Stimulated activated CD8-positive, alpha-beta memory T cell treated with anti-CD3 and anti-CD28 coated beads, Interleukin-12 subunit alpha, Interleukin-12 subunit beta, amount 100 ng/mL, for 1 hour (primary cell): ENCODE results near the gene NFYC.
"Not testable (repeated sequence)": the region's sequence is repeated elsewhere in the genome, so short reads cannot be mapped to it uniquely, and the experiment has no call there.

Source experiments
- DNase-seq: peaks from one replicate; pipeline ENCODE4 v3.0.0-alpha.2; 2020; ENCODE audit warnings: low read depth

The NFYC gene

DNA sequence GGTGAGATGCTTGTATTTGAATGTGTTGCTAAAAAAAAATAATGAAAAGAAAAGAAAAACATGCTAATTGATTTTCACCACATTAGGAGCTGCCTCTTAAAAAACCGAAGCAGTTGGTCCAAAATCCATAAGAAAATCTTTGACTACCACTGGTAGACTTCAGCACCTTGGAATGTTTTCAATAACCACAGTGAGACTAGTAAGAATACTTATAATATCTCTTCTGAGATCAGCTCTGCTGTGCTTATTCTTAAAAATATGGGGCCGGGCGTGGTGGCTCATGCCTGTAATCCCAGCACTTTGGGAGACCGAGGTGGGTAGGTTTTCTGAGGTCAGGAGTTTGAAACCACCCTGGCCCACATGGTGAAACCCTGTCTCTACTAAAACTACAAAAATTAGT, 15.1 kb downstream of the NFYC start:
- no peak for DNase-seq

DNA sequence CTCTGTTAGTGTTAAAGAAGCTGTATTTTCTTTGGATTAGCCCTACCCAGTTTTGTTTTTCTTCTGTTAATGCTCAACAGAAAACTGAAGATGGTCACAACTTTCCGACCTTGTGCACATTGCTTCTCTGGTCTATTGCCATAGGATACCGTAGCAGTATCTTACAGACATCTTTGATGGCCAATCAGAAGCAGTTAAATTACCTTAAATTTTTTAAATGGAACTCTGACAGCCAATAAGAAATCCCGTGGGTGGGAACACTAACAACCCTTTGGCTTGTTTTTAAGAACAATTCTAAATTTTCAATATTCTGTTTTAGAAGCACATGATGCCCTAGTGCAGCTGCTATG, 17.2 kb downstream of the NFYC start:
- DNase-seq, result no peak

DNA sequence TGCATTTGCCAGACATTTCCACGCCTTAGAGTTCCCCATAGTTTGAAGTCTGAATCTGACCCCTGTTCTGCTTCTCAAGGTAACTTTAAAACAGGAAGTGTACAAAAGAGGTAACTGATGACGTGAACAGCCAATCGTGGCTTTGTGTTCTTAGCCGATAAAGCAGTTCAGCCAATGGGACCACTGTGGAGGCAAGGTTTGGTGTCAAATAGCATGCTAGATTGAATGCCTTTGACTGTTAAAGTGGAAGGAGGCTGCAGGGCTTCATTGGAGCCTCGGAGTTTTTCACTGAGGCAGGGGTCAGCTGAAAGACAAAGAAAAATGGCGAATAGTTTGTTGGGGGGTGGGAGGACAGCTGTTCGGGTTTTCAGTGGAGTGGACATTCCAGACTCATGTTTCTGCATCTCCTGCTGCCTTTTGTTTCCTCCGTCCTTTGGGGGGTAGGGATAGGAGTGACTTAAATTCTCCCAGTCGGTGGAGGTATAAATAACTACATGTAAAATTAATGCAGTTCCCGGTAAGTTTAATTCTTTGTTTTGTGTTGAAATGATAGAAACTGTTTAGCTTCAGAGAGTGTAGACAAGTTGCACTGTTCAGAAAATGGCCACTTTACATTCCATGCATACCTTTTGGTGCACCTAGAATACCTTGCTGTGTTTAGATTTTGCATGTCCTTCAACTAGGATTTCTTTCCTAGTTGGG, 17.7 kb downstream of the NFYC start:
- DNase-seq, result peak; percentile 52

DNA sequence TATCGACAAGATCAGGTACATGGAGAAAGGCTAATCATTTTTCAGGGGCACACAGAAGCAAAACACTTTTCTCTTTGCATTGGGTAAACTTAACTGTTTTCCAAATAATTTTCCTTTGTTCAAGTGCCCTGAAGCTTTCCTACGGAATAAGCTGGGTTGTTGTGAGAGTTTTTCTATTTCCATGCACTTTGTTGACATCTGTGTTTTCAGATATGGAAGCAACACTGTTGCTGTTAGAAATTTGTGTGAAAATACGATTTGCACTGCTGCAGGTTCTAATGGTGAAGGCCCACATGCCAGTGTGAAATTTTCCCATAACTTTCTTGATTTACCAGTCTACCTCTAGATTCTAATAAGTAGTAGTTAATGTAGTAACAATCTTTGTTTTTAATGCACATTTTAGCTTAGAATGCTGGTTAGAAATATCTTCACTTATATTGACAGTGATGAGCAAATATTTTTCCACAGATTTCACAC, 18.3 kb downstream of the NFYC start:
- DNase-seq, result no peak

DNA sequence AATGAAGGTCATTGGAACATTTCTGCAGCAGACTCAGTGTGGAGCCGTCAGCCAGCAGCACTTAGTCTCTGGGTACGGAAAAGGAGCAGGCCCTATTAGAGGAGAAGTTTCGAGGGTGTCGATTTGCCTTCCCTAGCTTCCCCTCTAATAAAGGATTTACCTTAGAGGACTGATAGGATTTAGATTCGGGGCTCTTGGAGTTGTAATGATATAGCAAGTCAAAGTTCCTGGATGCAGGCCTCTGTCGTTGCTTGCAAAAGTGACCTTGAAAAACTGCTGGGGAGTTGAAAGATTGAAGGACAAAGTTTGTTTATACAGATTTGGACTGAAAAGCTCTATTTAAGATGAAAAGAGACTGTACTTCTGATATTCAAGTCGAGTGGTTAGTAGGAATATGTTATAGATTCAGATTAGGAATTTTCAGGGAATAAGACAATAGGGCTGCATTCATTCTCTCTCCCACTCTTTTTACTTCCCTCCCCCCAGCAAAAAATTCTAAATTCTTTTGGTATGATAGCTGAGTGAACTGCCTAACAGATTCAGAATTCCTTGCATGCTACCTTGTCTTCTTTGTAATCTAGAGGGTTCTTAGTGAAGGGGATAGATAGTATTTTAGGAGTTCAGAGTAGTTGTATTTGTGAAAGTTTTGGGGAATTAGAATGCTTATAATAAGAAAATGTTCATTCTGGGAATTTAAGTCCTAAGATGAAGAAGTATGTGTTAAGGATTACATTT, 19.2 kb downstream of the NFYC start:
- DNase-seq, result no peak

DNA sequence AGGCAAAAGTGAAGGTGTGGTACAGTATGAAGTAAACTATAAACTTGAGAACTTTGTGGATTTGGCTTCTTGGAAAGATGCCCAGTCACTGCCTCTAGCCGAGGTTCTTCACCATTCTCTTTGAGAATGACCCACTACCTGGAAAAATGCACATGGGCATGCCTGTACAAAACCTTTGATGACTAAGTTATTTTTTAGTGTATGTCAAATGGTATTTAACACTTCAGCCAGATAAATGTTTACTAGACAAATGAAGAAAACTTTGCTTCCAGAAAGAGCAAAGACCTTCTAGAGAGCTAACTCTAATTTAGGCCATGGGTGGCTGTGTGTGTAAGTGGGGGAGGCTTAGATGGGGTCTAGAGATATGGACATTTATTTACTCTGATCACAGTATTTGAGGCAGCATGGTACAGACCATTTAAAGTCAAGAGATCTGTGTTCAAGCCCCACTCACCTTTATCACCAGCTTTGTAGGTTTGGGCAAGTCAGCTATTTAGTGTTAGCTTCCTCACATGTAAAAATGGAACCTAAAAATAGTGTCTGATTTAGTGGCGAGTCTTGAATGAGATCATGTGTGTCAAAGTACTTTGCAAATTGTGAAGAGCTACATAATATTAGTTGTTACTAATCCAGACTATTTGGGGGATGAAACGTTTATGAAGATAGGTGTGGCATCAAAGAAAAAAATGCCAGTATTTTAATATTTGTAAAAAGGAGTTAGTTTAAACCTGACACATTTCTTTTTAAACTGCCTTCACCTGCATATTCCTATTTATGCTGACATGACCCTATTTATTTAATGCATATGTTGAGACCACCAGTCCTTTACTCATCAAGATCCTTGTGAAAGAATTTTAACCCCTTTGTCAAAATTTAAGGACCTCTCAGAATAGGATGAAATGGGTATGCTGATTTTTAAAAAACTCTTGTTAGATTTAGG, 20.2 kb downstream of the NFYC start:
- no peak for DNase-seq

DNA sequence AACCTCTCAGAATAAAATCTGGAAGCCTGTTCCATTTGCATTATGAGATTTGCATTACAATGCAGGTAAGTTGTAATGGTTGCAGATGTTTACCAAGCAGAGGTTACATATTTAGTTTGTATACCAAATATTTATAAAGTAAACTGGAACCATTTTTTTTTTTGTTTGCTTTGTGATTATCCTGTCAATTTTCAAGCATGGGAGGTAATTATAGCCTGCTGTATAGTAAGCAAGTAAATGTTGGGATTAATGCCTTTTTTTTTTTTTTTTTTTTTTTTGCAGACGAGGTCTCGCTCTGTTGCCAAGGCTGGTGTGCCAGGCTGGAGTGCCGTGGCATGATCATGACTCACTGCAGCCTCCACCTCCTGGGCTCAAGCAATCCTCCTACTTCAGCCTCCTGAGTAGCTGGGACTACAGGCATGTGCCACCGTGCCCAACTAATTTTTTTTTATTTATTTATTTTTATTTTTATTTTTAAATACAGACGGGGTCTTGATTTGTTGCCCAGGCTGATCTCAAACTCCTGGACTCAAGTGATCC, 21.0 kb downstream of the NFYC start:
- DNase-seq, result no peak

DNA sequence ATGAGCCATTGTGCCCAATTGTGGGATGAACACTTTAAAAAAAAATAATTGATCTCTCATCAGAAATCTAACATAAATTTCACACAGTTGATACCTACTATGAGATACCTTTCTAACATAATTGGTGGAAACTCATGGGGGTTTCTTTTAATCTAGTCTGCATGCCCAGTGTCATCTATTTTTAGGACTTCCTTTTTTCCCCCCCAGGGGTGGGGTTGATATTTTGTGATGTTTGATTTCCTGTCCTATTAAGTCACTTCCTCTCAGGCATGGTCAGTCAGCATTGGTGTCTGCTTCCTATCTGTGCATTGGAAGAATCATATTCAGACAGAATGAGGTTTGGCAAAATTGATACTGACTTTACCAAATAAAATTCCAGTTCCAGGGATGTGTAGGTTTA, 21.5 kb downstream of the NFYC start:
- DNase-seq, result no peak

DNA sequence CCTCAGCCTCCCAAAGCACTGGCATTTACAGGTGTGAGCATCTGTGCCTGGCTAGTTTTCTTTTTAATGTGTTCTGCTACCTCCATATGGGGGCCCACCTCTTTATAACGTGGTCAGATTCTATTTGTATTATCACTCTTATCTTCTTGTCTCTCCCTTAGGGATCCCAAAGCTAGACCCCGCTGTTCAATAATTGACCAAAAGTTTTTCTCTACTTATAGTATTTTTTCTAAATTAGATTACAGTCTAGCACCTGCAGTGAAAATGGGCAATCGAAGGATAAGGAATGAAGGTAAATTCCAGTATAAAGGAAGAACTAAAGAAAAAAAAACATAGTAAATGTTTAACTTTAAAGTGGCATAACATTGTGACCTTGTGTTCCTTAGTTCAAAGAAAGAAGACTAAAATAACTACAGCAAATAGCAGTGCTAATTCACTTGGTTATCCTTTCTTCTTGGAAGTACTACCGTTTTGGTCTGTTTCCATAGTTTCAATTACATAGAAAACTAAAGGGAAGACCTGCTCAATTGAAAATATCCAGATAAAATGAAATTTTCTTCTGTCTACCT, 24.1 kb downstream of the NFYC start:
- no peak for DNase-seq

DNA sequence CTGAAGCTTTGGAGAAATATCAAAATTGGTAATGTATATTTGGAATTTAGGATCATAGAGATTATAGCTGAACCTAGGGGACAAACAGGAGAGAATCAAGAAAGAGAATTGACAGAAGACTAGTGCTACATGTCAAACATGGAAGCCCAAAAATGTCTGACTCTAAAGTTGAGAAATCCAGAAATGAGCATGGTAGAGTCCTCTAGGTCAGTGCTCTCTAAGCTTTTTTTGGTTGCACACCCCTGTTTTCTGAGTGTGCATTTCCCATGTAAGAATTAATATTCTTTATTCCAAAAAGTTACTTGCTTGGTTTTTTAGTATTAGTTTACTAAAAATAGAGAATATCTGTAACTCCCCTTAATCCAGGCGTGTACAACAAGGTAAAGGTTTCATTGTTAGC, 25.6 kb downstream of the NFYC start:
- DNase-seq, result no peak

DNA sequence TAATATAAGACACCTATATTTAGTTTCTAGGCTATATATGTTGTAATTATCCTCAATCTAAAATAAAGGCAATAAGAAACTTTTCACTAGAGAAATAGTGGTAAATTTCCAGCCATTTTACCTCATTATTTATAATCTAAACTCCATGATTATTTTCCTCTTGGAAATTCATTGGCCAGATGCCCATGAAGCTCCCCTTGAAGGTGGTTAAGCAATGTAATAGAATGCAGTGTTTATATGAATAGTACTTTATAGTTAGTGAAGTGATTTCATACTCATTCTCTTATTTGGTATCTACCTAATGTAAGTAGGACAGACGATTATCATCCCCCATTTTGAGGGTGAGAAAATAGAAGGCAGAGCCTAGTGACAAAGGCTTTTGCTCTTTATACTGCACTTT, 26.5 kb downstream of the NFYC start:
- DNase-seq, result no peak

DNA sequence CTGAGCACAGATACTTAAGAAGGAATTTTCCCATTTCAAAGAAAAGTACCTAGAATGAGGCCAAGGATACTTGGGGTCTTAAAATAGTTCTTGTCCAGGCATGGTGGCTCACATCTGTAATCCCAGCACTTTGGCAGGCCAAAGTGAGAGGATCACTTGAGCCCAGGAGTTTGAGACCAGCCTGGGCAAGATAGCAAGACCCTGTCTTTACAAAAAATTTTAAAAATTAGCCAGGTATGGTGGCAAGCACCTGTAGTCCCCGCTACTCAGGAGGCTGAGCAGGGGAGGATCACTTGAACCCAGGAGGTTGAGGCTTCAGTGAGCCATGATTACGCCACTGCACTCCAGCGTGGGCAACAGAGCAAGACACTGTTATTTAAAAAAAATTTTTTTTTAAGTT, 29.0 kb downstream of the NFYC start:
- no peak for DNase-seq

DNA sequence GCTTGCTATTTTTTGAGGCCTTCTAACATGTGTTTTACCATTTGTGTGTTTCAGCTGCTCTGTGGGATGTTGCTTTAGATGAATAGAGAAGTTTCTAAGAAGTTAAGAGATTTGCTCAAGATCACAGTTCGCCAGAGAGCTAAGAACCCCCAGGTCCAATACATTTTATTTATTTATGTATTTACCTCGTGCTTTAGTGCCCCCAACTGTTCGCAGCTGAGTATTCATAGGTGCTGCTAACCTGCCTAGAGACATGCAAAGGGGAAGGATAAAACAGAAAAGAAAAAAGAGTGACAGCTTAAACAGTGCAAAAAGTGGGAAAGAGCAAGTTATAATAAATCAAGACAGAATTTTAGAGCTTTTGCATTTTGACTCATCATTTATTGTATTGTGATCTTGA, 31.1 kb downstream of the NFYC start:
- no peak for DNase-seq

DNA sequence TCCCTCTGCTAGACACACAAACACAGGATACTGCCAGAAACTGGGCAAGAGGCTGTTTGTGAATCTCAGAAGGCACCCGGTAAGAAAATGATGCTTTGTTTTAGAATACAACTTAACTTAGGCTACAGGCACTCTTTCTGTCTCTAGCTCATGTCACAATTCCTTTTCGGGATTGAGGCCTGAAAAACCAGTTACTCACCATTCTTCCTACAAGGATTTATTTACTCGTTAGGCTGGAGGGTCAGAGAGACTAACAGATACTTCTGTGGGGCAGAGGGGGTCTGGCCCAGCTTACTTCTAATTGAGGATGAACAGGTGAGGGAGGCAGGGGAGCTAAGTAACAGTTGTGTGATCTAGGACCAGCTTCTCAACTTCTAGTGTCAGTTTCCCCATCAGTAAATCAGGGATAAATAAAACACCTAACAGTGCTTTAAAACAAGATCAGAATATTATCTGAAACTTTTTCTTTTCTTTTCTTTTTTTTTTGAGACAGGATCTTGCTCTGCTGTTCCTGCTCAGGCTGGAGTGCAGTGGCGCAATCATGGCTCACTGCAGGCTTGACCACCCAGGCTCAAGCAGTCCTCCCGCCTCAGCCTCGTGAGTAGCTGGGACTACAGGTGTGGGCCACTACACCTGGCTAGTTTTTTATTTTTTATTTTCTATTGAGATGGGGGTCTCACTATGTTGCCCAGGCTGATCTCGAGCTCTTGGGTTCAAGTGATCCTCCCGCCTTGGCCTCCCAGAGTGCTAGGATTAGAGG, 31.9 kb downstream of the NFYC start:
- no peak for DNase-seq

DNA sequence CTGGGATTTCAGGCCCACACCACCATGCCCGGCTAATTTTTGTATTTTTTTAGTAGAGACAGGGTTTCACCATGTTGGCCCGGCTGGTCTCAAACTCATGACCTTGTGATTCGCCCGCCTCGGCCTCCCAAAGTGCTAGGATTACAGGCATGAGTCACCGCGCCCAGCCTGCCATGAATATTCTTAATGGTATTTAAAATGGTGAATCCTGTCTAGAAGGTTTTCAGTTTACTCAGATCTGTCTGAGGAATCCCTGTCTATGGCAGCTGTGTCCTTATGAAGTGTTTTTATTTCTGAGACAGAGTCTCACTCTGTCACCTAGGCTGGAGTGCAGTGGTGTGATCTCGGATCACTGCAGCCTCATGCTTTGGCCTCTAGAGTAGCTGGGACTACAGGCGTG, 36.2 kb downstream of the NFYC start:
- DNase-seq, result not testable (repeated sequence)

DNA sequence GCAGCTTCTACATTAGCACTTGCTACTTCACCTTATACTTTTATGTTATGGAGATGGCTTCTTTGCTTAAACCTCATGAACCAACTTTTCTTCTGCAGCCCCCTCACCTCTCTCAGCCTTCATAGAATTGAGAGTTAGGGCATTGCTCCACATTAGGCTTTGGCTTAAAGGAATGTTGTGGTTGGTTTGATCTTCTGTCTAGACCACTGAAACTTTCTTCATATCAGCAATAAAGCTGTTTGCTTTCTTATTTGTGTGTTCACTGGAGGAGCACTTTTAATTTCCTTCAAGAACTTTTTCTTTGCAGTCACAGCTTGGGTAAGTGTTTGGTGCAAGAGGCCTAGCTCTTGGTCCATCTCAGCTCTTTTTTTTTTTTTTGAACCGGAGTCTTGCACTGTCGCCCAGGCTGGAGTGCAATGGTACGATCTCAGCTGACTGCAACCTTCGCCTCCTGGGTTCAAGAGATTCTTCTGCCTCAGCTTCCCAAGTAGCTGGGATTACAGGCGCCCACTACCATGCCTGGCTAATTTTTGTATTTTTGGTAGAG, 37.9 kb downstream of the NFYC start:
- not testable (repeated sequence) for DNase-seq

DNA sequence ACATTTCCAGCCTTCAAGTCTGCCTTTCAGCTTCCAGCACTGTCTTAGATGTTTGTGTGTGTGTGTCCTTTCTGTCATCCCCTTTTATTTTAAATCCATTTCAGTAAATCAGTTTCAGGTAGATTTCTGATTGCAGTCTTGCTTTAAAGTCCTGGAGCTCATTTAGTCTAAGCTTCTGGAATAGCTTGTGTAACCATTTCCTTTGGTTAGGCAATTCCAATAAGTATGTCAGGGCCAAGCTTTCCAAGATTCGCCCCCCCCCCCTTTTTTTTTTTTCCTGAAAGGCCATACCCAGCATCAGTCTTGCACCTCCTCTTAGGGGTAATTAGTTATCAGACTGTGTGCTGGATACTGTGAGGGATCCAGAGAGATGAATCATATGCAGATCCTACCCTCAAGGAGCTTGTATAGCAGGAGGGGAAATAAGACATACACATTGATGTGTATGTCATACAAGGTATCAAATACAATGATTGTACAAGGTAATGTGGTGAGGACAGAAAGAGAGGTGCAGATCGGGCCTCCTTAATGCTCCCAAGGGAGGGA, 41.3 kb downstream of the NFYC start:
- DNase-seq, result no peak

DNA sequence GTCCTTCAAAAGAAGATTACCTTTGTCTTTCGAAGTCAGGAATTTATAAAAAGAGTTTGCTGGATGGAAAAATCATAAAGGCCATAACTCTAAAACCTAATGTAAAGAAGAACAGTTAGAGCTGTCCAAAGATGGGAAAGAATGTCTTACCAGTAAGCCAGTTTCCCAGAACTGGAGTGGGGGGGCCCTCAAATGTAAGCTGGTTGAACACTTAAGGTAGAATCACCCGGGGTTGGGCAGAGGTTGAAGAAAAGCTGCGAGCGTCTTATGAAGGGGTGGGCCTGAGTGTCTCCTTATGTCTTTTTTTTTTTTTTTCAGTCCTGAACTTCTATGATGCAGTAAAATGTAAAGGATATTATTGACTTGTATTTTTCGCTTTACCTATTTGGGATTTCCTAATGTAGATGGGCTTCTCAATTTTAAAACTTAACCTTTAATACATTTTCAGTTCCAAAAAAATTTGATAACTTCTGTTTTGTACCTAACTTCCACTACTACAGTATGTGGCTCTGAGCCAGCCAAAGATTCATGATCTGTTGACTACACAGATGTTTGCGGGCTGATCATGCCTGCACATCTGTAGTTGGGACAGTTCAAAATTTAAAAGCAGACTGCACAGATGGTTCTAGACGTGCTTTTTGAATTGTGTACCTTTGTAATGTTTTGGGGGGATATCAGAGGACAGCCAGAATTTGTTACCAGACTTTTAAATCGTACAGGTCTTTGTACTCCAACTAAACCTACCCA, 43.6 kb downstream of the NFYC start:
- no peak for DNase-seq

DNA sequence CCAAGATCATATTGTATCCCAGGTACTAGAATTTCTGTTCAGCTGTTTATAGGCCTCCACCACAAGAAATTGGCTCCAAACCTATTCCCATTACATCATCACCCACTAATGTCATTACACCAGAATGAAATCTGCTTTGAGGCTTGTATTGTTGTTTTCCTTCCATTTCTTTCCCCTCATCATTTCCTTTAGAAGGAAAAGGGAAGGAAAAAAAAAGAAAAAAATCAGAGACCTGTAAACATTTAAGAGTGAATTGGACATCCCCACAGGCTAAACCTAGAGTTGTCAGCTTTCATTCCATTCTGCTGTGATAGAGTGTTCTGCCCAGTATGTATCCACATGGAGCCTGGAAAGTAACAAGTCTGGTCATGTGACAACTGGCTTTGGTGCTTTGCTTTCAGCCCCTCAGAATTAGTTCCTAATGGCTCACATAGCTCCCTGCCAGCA, 44.6 kb downstream of the NFYC start:
- DNase-seq, result no peak

DNA sequence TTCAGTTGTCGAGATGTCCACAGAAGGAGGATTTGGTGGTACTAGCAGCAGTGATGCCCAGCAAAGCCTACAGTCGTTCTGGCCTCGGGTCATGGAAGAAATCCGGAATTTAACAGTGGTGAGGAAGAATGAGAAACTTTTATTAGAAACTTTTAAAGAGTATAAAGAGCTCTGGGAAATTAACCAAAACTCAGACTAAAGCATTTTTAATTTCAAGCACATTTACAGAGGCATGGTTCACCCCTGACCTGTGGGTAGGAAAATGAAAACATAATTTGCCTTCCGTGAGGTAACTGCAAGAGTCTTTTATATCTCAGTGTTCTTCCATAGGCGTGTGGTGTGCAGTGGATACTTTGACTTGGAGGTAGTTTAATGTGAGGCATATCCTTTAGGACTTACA, 47.3 kb downstream of the NFYC start:
- DNase-seq, result no peak
